Bronchus fibroblast of lung (primary cell): Measurements from ENCODE around the gene PSMA1. TPM values are rescaled to one million over a fixed set of nuclear protein-coding genes. Genes with fewer than 3 reads are reported as not detected.

Experiments used
- total RNA-seq: library from RNA; depleted of rRNA; stranded (reverse); fragments of >200 nt; gene quantifications from 2 replicates; pipeline ENCODE4 v1.2.3, GENCODE V29; 2015

Gene PSMA1
- total RNA-seq: 153 and 164 TPM in 2 replicates

GRCh38 chr11:14519917-14520746 lies at the start of gene PSMA1:
Gene PSMA1 (minus strand): TSS chr11:14520386. CDS start chr11:14520299, 87 bp downstream.

DNA sequence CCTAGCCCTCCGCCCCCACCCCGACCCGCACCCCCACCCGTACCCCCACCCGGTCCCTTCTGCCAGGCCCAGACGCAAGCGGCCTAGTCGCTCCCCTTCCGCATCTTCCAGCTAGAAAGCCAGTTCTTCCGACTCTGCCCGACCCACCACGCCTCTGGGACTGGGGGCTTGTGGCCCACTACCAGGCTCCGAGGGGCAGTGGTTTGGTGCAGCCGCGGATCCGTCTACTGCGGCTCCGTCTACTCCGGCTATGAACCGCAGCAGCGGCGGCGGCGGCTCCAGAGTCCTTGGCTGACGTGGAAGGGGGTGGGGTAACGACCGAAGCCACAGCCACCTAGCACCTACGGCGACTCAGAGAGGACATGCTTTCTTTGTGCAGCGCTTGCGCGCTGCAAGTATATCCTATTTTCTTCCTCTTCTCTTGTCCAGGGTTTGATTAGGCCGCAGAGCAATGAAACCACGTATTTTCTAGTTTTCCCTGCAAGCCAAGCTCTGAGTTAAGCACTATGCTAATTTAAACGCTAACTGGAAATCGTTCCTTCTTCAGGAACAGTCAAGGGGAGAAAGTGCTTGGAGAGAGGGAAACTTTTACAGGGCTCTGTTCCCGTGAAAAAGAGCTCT lies 20.5 kb downstream of the PSMA1 start, which contains the start of gene COPB1:
Gene COPB1, minus strand, starts transcription at position 252 of the 621 bp plus-strand sequence. CDS start 883 bp downstream, outside the sequence.

Other genes with a start within 250 kb of the PSMA1 start
- gene RRAS2, start 161.2 kb downstream of the PSMA1 start, total RNA-seq: 73.1 and 83.2 TPM in 2 replicates
- gene COPB1, start 20.6 kb downstream of the PSMA1 start, total RNA-seq: 140 and 164 TPM in 2 replicates
- gene PDE3B, start 123.4 kb upstream of the PSMA1 start, total RNA-seq: 2.8 and 3.4 TPM in 2 replicates